ENCODE results near the gene A4GALT. TPM values are rescaled to one million over a fixed set of nuclear protein-coding genes. Genes with fewer than 3 reads are reported as not detected.
A peak's percentile ranks its signal among the peaks of the same experiment; 100 is the strongest.
"Not testable (repeated sequence)": the region's sequence is repeated elsewhere in the genome, so short reads cannot be mapped to it uniquely, and the experiment has no call there.

A4GALT gene
- total RNA-seq, 1 donor = 22.2 TPM

DNA sequence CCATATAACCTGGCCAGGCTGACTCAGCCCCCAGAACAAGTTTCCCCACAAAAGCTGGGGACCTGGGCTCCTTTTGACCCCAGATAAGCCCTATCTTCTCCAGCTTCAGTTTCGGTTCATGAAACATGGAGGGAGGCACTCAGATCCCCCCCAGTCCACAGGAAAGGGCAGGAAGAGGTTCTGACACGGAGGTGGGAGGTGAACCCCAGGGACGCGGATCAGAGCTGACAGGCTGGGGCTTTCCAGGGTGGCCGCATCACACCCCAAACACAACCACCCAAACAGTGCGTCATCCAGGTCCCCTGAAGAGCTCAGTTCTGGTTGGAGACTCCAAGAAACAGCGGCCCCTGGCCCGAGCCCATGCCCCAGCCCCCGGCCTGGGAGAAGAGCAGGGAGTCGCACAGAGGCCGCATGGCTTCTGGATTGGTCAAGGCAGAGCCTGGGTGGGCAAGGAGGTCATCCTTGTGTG lies 44.3 kb upstream of the A4GALT start:
- TF ChIP-seq, protein P1, sequence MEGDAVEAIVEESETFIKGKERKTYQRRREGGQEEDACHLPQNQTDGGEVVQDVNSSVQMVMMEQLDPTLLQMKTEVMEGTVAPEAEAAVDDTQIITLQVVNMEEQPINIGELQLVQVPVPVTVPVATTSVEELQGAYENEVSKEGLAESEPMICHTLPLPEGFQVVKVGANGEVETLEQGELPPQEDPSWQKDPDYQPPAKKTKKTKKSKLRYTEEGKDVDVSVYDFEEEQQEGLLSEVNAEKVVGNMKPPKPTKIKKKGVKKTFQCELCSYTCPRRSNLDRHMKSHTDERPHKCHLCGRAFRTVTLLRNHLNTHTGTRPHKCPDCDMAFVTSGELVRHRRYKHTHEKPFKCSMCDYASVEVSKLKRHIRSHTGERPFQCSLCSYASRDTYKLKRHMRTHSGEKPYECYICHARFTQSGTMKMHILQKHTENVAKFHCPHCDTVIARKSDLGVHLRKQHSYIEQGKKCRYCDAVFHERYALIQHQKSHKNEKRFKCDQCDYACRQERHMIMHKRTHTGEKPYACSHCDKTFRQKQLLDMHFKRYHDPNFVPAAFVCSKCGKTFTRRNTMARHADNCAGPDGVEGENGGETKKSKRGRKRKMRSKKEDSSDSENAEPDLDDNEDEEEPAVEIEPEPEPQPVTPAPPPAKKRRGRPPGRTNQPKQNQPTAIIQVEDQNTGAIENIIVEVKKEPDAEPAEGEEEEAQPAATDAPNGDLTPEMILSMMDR (IDR thresholded peaks at IDR 0.05; ENCODE audit: insufficient read depth, low read length) = no peak
- no peak for DNase-seq (ENCODE audit: low read depth)

DNA sequence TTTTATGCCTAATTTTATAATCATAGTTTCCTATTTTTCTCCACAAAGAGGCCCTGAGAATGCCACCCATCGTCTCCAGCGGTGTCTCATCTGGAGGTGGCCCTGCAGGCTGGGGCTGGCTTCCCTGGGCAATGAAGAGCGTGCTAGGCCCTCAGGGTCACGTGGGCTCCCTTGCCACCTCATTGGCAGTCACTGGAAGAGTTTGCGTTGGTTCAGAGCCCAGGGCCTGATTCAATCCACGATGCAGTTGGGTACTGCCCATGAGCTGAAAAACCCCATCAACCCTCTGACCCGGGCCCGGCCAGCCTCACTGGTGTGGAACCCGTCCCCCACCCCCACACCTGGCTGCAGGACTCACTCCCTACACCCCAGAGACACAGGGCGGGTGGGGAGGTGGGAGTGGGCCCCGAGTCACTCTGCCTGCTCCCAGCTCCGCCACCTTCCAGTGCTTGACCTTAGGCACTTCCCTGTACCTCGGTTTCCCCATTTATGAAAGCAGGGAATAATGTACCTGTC lies 43.4 kb upstream of the A4GALT start:
- no peak for DNase-seq (ENCODE audit: low read depth)
- no peak overlapping the region for H3K4me3 ChIP-seq (ENCODE audit: low read depth, low read length)
- TF ChIP-seq, protein P1 (IDR thresholded peaks at IDR 0.05; ENCODE audit: insufficient read depth, low read length) = no peak

More for the DNA sequence above, 44.3 kb upstream of the A4GALT start:
- H3K4me3 ChIP-seq (ENCODE audit: low read depth, low read length) = no peak overlapping the region

DNA sequence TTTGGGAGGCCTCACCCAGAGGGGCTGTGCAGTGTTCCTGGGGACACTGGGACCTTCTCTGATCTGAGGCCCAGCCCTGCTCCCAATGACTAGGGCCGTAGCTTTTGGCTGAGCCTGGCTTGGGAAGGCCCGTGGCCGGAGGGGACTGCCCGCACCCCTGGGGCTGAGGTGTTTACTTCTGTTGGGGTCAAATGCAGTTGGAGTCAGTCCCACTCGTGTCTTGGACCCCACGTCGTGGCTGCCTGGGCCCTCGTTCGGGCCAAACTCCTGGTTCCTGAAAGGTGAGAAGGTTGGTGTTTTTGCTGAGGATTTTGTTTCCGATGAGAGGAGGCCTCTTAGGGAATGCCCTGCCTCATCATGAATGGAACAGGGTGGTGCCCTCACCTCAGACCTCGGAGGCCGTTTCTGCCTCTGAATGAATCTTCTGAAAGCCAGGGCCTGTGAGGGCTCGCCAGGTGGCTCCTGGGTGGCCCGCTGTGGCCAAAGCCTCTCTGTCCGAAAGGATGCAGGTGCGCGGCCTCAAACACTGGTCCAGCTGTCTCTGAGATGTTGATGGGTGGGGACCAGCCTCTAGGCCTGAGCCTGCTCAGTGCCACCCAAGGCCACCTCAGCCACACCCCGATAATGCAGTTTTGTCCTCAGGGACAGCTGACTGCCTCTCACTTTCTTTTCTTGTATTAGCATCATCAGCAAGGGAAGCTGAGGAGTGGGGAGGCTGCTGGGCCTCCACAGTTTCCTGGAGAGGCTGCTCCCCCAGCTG lies 40.3 kb upstream of the A4GALT start:
- no peak overlapping the region for H3K4me3 ChIP-seq (ENCODE audit: low read depth, low read length)
- no peak for DNase-seq (ENCODE audit: low read depth)
- TF ChIP-seq, protein P1 (IDR thresholded peaks at IDR 0.05; ENCODE audit: insufficient read depth, low read length) = no peak

DNA sequence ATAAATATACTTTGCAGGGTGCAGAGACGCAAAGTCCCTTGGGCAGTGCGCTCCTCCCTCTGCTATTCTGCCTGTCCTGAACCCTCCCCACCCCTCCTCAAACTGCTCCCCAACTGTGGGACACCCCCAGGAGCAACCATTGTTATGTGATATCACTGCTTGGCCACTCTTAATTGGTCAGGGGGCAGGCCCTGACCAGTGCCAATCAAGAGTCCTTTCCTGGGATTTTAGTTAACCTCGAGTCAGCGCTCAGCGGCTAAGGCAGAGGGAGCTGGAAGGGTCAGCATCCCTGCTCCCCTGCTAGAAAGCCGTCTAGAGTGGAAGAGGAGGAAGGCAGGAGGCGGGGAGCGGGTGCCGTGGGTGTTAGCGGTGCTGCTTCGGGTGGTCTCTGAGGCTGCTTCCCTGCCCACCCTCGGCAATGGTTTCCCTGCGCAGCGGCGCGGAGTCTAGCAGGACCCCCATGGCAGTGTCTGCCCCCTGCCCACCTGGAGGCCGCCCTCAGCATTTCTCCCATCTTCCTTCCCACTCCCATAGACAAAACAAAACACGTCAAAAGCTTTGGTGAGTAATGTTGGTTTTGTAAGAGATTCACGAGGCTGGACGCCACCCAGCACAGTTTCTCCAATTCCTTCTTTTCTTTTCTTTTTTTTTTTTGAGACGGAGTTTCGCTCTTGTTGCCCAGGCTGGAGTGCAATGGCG lies 38.4 kb upstream of the A4GALT start:
- DNase-seq (ENCODE audit: low read depth) = peak; percentile 80
- TF ChIP-seq, protein P1 (IDR thresholded peaks at IDR 0.05; ENCODE audit: insufficient read depth, low read length) = peak; percentile 8
- no peak overlapping the region for H3K4me3 ChIP-seq (ENCODE audit: low read depth, low read length)

DNA sequence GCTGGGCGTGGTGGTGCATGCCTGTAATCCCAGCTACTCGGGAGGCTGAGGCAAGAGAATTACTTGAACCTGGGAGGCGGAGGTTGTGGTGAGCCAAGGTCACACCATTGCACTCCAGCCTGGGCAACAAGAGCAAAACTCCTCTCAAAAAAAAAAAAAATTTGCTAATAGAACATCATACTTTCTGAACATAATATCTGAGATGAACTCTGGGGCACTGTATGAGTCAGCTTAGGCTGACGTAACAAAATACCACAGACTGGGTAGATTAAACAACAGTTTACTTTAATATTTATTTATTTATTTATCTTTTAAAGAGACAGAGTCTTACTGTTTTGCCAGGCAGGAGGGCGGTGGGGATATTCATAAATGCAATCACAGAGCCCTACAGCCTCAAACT lies 34.9 kb upstream of the A4GALT start:
- peak; percentile 93 for DNase-seq (ENCODE audit: low read depth)
- H3K4me3 ChIP-seq (ENCODE audit: low read depth, low read length) = not testable (repeated sequence)

- H3K4me3 ChIP-seq (ENCODE audit: low read depth, low read length); DNase-seq (ENCODE audit: low read depth): not testable (repeated sequence)
Measured at GRCh38 chr22:42755121-42755520, 34.5 kb upstream of the A4GALT start.

DNA sequence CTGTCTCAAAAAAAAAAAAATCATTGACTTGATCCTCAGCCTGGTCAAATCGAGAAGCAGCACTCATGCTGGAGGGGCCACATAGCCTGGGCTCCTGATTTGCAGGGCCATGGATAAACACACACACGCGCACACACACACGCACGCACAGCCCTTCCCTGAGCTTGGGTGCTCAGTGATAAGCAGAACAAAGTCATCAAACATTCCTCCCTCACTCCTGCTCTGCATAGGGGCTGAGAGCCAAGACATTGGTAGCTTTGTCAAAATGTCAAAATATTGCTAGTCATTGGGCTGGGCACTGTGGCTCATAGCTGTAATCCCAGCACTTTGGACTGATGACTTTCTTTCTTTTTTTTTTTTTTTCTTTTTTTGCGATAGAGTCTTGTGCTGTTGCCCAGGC lies 34.0 kb upstream of the A4GALT start:
- peak; percentile 99 for DNase-seq (ENCODE audit: low read depth)
- no peak overlapping the region for H3K4me3 ChIP-seq (ENCODE audit: low read depth, low read length)
- TF ChIP-seq, protein P1 (IDR thresholded peaks at IDR 0.05; ENCODE audit: insufficient read depth, low read length) = no peak

Data from fibroblast of the aortic adventitia (primary cell).